ENCODE results near the gene TMEM117. TPM values are rescaled to one million over a fixed set of nuclear protein-coding genes. Genes with fewer than 3 reads are reported as not detected.

Gene TMEM117
- total RNA-seq, 5 donors from 2014 or later (not counting 1 experiment from before 2014, with no cell fraction given): 3.3 to 4.4 (median 3.9) TPM

DNA sequence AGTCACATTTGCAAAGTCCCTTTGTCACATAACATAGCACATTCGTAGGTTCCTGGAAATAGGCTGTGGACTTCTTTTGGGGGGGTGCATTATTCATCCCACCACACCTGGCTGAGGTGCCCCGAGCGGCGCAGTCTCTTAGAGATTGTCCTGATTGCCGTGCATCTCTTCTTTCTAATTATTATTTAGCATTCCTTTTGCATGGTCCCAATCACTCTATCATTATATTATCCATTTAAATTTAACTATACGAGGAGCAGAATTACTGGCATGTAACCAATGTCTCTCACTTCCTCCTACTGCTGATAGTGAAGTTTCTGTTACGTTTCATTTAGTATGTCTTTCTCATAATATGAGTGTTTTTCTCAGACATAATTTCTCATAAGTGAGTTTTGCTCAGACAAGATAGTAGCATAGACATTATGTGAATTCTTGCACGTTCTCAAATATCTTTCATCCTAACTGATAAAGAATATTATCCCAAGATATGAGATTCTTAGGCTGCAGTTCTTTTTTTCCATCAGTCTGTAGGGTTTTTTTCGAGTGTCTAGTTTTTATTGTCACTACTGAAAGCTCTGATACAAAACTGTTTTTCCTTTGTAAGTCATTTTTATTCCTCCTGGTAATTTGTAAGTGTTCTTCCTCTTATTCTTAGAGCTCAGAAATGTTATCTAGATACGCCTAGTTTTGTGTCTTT, 595.9 kb downstream of the TMEM117 start:
- no peaks in the 10 kb centered on the region for H3K36me3 ChIP-seq (ENCODE audit: control insufficient read depth in 2 of 2, extremely low read depth in 1 of 2, insufficient read depth in 1 of 2, low read length in 1 of 2)
- no peaks in the 10 kb centered on the region for H3K9me3 ChIP-seq
- H3K27ac ChIP-seq (ENCODE audit: low read length): no peak overlapping the region
- ATAC-seq (replicated peaks in 1 of 4) (no peak), DNase-seq (no peak)
- H3K4me3 Mint-ChIP-seq: no peak overlapping the region
- H3K4me1 ChIP-seq (ENCODE audit: control insufficient read depth in 1 of 2, extremely low read depth in 1 of 2, insufficient read depth in 2 of 2, low read length in 2 of 2): no peaks in the 10 kb centered on the region
- H3K27me3 Mint-ChIP-seq: peaks cover 3 to 6% of the 10 kb centered on the region in 2 donors
- H3K4me3 ChIP-seq (ENCODE audit: control insufficient read depth in 1 of 2, extremely low read depth in 1 of 2, low read length in 1 of 2): no peak overlapping the region
- POLR2A ChIA-PET: no interaction called here
- CTCF ChIA-PET: no interaction called here
- peaks cover 0 to 3% (median 0%) of the 10 kb centered on the region in 3 donors for H3K9me3 Mint-ChIP-seq
- no peaks in the 10 kb centered on the region for H3K4me1 Mint-ChIP-seq
- no peaks in the 10 kb centered on the region for H3K27me3 ChIP-seq (replicated peaks in 1 of 2; ENCODE audit: control insufficient read depth in 2 of 2, extremely low read depth in 1 of 2, insufficient read depth in 2 of 2, low read length in 1 of 2)
- H3K27ac Mint-ChIP-seq: no peak overlapping the region
- H3K36me3 Mint-ChIP-seq: no peaks in the 10 kb centered on the region
- WGBS (ENCODE audit: insufficient coverage): no CpG with 5 or more reads among the region's 10 CpGs

DNA sequence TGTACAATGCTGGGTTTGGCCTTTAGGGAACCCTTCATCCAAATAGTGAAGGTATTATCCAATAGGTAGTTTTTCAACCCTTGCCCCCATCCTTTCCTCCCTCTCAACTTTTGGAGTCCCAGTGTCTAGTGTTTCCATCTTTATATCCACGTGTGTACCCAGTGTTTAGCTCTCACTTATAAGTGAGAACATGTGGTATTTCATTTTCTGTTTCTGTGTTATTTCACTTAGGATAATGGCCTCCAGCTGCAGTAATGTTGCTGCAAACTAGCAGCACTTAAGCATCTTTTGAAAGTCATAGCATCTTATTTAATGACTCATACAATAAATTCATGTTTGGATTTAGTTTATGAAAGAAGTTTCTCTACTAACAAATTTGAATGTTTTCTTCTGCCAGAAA, 597.8 kb downstream of the TMEM117 start:
- peaks cover 0 to 6% of the 10 kb centered on the region in 2 donors for H3K27me3 Mint-ChIP-seq
- H3K27ac ChIP-seq (ENCODE audit: low read length): no peak overlapping the region
- no peaks in the 10 kb centered on the region for H3K9me3 ChIP-seq
- WGBS (ENCODE audit: insufficient coverage): no CpG with 5 or more reads among the region's 1 CpG
- no peaks in the 10 kb centered on the region for H3K36me3 Mint-ChIP-seq
- POLR2A ChIA-PET: no interaction called here
- no peak overlapping the region for H3K4me3 ChIP-seq (ENCODE audit: control insufficient read depth in 1 of 2, extremely low read depth in 1 of 2, low read length in 1 of 2)
- ATAC-seq (replicated peaks in 1 of 4) (no peak), DNase-seq (no peak)
- no peaks in the 10 kb centered on the region for H3K27me3 ChIP-seq (replicated peaks in 1 of 2; ENCODE audit: control insufficient read depth in 2 of 2, extremely low read depth in 1 of 2, insufficient read depth in 2 of 2, low read length in 1 of 2)
- H3K4me1 Mint-ChIP-seq: no peaks in the 10 kb centered on the region
- H3K36me3 ChIP-seq (ENCODE audit: control insufficient read depth in 2 of 2, extremely low read depth in 1 of 2, insufficient read depth in 1 of 2, low read length in 1 of 2): no peaks in the 10 kb centered on the region
- H3K27ac Mint-ChIP-seq: no peak overlapping the region
- H3K4me1 ChIP-seq (ENCODE audit: control insufficient read depth in 1 of 2, extremely low read depth in 1 of 2, insufficient read depth in 2 of 2, low read length in 2 of 2): no peaks in the 10 kb centered on the region
- CTCF ChIA-PET: no interaction called here
- H3K4me3 Mint-ChIP-seq: no peak overlapping the region
- H3K9me3 Mint-ChIP-seq: peaks cover 0 to 3% (median 0%) of the 10 kb centered on the region in 3 donors

DNA sequence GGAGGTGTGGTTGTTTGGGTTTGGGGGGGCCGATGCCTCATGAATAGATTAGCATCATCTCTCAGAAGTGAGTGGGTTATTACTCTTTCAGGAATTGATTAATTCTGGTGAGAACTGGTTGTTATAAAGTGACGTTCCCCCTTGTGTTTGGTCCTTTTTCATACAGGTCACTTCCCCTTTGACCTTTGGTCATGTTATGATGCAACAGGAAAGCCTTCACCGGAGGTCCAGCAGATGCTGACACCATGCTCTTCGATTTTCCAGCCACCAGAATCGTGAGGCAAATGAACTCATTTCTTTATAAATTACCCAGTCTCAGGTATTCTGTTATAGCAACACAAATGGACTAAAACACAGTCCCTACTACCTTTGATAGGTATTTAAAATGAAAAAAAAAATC, 600.9 kb downstream of the TMEM117 start:
- Histone ChIP-seq H3K27me3 (replicated peaks in 1 of 2; ENCODE audit: control insufficient read depth in 2 of 2, extremely low read depth in 1 of 2, insufficient read depth in 2 of 2, low read length in 1 of 2) (no peaks in the 10 kb centered on the region), H3K27ac (ENCODE audit: low read length) (no peak overlapping the region), H3K4me3 (ENCODE audit: control insufficient read depth in 1 of 2, extremely low read depth in 1 of 2, low read length in 1 of 2) (no peak overlapping the region), H3K4me1 (ENCODE audit: control insufficient read depth in 1 of 2, extremely low read depth in 1 of 2, insufficient read depth in 2 of 2, low read length in 2 of 2) (no peaks in the 10 kb centered on the region), H3K36me3 (ENCODE audit: control insufficient read depth in 2 of 2, extremely low read depth in 1 of 2, insufficient read depth in 1 of 2, low read length in 1 of 2) (no peaks in the 10 kb centered on the region), H3K9me3 (no peaks in the 10 kb centered on the region)
- Mint-ChIP-seq H3K27me3 (peaks cover 0 to 16% of the 10 kb centered on the region in 2 donors), H3K36me3 (no peaks in the 10 kb centered on the region), H3K9me3 (peaks cover 0 to 3% (median 0%) of the 10 kb centered on the region in 3 donors), H3K4me1 (no peaks in the 10 kb centered on the region), H3K4me3 (no peak overlapping the region), H3K27ac (no peak overlapping the region)
- 83% methylated on average over 1 of the region's 5 CpGs for WGBS (ENCODE audit: insufficient coverage)
- DNase-seq: no peak
- POLR2A ChIA-PET: no interaction called here
- CTCF ChIA-PET: no interaction called here
- ATAC-seq (replicated peaks in 1 of 4): no peak

Other genes starting within 250 kb of the TMEM117 start
- gene PUS7L, start 77.3 kb upstream of the TMEM117 start, total RNA-seq: 10 to 100 TPM; 17.5 to 24.9 (median 19.2) TPM
- 10 to 100 TPM; 48.7 to 55.8 (median 49.8) TPM for gene IRAK4, start 77.1 kb upstream of the TMEM117 start, total RNA-seq
- gene TWF1, start 29.8 kb upstream of the TMEM117 start, total RNA-seq: 10 to 100 TPM; 23.4 to 53.3 (median 29.4) TPM